GM12878 (cell line): ENCODE data around the gene KDM1B.

ENCODE experiments used
- CBFB ChIP-seq: IDR thresholded peaks from 2 replicates; pipeline ENCODE4 v1.6.1; 2016; ENCODE audit warnings: antibody characterized with exemption, low read depth
- CTCF ChIP-seq, 3 experiments: IDR thresholded peaks in 2 of 3; conservative IDR thresholded peaks in 1 of 3; 2 replicates each; pipeline ENCODE4 v1.5.1; 2011; ENCODE audit warnings: low read depth in 3 of 3, low read length in 3 of 3, mild to moderate bottlenecking in 3 of 3, control low read depth in 2 of 3, moderate library complexity in 2 of 3, inconsistent platforms in 1 of 3, mixed read lengths in 1 of 3; ENCODE audit not compliant: control insufficient read depth in 2 of 3, insufficient read depth in 1 of 3; ENCODE audit errors: extremely low read depth in 1 of 3
- EP300 ChIP-seq, 2 experiments: fragments of 150-350 bp in 1 of 2; IDR thresholded peaks; 2 replicates each; pipeline ENCODE4 v1.6.1; 2011 to 2012; ENCODE audit warnings: low read depth in 2 of 2, low read length in 2 of 2, borderline replicate concordance in 1 of 2, improper control_type of control experiment in 1 of 2, inconsistent platforms in 1 of 2; ENCODE audit not compliant: control insufficient read depth in 1 of 2
- NR2C2 ChIP-seq: IDR thresholded peaks from 2 replicates; pipeline ENCODE4 v1.6.1; 2011; ENCODE audit warnings: borderline replicate concordance, low read depth; ENCODE audit not compliant: control insufficient read depth, insufficient read length
- NRF1 ChIP-seq: conservative IDR thresholded peaks from 2 replicates; pipeline ENCODE4 v1.6.1; 2011; ENCODE audit warnings: mild to moderate bottlenecking, low read depth, low read length, improper control_type of control experiment
- RAD51 ChIP-seq: fragments of 450-650 bp; IDR thresholded peaks from 2 replicates; pipeline ENCODE4 v1.6.1; 2016; ENCODE audit warnings: moderate library complexity, mild to moderate bottlenecking, inconsistent platforms
- RFX5 ChIP-seq: IDR thresholded peaks from 2 replicates; pipeline ENCODE4 v1.6.1; 2011; ENCODE audit warnings: low read depth, low read length, improper control_type of control experiment
- SREBF2 ChIP-seq: IDR thresholded peaks from 2 replicates; pipeline ENCODE4 v1.6.1; 2012; ENCODE audit warnings: mild to moderate bottlenecking, low read length

DNA sequence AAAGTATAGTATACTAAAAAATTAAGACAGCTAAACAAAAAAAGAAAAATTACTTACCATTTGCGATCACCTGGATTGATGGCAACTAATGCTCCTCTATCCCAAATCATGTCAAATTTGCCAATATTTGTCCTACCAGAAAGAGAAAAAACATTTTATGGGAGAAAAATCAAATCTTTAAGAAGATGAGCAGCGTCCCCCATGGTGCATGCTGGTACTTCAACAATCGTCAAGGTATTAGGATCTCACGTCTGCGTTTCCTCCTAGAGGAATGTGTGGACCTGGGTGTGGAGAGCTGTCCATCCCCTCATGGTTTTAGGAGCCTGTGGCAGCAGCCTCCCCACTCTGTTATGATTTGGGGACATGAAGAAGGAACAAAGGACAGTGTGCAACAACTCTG is 16.3 kb upstream of the KDM1B start:
- TF ChIP-seq EP300 (IDR thresholded peaks at IDR 0.05; ENCODE audit: borderline replicate concordance in 1 of 2, control insufficient read depth in 1 of 2, low read depth in 2 of 2, low read length in 2 of 2) (no peak), CTCF (IDR thresholded peaks at IDR 0.05 in 2 of 3, conservative IDR thresholded peaks at IDR 0.05 in 1 of 3; ENCODE audit: control insufficient read depth in 2 of 3, extremely low read depth in 1 of 3, insufficient read depth in 1 of 3, low read depth in 3 of 3, low read length in 3 of 3) (0 out of 6 replicates have a peak, but pooled peaks of 1 of the 3 experiments have one; percentile 7), CBFB (no peak), RAD51 (no peak), NR2C2 (no peak), NRF1 (no peak), RFX5 (no peak), SREBF2 (no peak)
